Peyer's patch (tissue), 4 donors: ENCODE results near the gene NOTCH3.

Experiments
- POLR2A ChIP-seq, 2 donors: fragments of 450-650 bp; IDR thresholded peaks; one replicate each; pipeline ENCODE4 v1.5.1; 2017; ENCODE audit warnings: antibody characterized with exemption in 2 of 2, mild to moderate bottlenecking in 2 of 2, moderate library complexity in 2 of 2
- TF ChIP-seq, protein P1 (sequence below), 6 experiments: fragments of 450-650 bp in 4 of 6; fragments of 200-600 bp in 2 of 6; sonication (generic) in 1 of 6; IDR thresholded peaks; one replicate each; pipeline ENCODE4 v1.5.1; 2017 to 2019; ENCODE audit warnings: antibody characterized with exemption in 6 of 6, mild to moderate bottlenecking in 3 of 6, moderate library complexity in 1 of 6

- TF ChIP-seq POLR2A (IDR thresholded peaks at IDR 0.05) = no peak
- TF ChIP-seq, protein P1, sequence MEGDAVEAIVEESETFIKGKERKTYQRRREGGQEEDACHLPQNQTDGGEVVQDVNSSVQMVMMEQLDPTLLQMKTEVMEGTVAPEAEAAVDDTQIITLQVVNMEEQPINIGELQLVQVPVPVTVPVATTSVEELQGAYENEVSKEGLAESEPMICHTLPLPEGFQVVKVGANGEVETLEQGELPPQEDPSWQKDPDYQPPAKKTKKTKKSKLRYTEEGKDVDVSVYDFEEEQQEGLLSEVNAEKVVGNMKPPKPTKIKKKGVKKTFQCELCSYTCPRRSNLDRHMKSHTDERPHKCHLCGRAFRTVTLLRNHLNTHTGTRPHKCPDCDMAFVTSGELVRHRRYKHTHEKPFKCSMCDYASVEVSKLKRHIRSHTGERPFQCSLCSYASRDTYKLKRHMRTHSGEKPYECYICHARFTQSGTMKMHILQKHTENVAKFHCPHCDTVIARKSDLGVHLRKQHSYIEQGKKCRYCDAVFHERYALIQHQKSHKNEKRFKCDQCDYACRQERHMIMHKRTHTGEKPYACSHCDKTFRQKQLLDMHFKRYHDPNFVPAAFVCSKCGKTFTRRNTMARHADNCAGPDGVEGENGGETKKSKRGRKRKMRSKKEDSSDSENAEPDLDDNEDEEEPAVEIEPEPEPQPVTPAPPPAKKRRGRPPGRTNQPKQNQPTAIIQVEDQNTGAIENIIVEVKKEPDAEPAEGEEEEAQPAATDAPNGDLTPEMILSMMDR (IDR thresholded peaks at IDR 0.05) = no peak
These were observed 36.1 kb upstream of the NOTCH3 start for GRCh38 chr19:15236886-15237285.
